ENCODE data around the gene CHSY3.

The CHSY3 gene

DNA sequence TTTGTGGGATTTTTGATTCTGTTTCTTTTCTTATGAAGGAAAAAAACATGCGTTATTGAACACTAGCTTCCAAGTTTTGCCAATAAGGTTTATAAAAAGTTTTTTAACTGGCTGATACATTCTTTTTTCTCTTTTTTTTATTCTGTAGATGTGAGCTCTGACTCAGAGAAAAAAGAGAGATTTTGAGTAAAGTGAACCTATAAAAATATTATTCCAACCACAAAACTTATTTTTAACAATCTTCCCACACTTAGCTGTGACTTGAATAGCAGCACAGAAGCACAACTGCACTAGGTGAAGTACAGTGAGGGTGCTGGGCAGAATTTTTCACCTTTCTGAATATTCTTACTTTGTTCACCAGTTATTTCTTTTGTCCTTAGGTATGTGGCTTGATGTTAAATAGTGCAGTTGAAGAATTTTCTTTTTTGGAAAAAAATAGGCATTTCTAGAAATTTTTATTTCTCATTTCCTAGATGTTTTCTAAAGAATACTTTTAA lies 41.6 kb downstream of the CHSY3 start:
- no peak for DNase-seq (ENCODE audit: low read depth)

DNA sequence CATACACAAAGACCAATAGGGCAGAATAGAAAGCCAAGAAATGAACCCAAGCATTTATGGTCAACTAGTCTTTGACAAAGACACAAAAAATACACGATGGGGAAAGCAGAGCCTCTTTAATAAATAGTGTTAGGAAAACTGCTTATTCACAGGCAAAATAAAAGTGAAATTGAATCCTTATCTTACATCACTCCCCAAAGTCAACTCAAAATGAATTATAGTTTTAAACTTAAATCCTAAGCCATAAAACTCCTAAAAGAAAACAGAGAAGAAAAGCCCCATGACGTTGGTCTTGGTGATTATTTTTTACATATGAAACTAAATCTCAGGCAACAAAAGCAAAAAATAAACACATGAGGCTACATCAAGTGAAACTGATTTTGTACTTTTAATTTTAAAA lies 46.8 kb downstream of the CHSY3 start:
- DNase-seq (ENCODE audit: low read depth), result no peak

DNA sequence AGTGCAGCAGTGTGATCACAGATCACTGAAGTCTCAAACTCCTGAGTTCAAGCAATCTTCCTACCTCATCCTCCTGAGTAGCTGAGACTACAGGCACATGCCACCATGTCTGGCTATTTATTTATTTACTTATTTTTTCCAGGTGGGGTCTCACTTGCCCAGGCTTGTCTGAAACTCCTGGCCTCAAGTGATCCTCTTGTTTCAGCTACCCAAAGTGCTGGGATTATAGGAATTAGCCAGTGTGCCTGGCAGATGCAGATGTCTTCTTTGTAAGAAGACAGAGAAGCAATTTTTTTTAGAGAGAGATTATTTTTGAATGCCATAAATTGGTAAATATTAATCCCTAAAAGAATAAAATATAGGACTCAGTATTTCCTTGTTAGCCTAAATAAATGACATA lies 54.3 kb downstream of the CHSY3 start:
- no peak for DNase-seq (ENCODE audit: low read depth)

DNA sequence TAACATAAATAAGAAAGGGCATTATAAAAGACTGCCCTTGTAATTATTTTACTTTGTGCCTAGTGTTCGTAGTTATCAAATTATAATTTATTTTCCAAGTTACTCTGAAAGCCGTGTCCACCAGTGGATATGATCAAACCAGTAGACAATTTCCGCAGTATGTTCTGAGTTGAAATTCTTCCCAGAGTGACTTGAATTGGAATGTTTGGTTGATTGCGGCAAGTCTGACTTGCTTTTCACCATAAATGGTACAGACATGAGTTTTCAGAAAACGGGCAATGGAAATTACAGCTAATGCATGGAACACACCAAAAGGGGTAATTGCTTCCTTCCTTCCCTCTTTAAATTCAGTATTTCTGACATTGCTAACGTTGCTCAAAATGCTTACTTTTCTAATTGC lies 56.6 kb downstream of the CHSY3 start:
- no peak for DNase-seq (ENCODE audit: low read depth)

DNA sequence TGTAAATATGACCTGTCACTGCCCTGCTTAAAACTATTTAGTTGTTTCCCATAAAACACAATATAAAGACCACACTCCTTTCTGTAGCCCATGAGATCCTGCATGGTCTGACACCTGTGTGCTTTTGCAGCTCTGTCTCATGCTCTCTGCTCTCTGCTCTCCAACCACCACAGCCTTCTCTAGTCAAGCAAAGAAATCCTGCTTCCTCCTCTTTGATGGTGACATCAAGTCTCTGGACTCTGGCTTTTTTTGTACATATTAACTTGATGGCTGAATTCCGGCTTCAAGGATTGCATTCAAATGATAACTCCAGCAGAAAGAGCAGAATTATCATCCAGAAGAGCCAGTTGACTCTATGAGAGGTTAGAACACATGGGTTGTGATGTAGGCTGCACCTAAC lies 58.2 kb downstream of the CHSY3 start:
- DNase-seq (ENCODE audit: low read depth), result no peak

DNA sequence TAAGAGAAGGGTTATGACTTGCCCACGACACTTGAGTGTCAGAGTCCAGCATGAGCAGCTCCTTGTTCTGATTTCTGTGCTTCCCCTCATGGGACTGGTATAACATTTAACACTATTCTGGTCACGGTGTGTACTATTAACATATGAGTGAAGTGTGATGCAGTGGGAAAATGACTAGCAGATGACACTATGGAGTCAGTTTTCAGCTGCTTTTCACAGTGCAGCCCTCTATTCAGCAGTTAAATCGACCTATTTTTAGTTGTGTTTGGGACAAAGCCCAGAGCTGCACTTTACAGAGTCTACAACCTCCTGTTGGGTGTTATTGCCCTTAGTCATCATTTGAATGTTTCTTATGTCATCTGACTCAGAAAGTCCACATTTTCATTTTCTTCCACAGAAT lies 59.1 kb downstream of the CHSY3 start:
- DNase-seq (ENCODE audit: low read depth), result no peak

DNA sequence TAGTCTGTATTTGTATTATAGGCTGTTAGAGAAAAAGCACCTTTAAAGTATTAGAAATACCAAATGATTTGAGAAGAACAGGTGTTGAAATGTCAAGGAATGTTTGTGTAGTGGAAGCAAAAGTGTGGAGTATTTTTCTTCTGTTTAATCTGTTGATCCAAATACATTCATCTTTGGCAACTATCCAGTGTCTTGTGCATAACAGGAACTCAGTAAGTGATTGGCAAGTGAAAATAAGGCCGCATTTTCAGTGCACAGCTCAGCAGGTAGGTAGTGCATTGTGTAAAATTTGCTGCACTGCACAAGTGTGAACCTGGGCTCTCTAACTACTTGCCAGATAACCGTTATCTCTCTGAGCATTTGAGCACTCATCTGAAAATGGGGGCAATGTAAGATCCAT lies 61.8 kb downstream of the CHSY3 start:
- no peak for DNase-seq (ENCODE audit: low read depth)

DNA sequence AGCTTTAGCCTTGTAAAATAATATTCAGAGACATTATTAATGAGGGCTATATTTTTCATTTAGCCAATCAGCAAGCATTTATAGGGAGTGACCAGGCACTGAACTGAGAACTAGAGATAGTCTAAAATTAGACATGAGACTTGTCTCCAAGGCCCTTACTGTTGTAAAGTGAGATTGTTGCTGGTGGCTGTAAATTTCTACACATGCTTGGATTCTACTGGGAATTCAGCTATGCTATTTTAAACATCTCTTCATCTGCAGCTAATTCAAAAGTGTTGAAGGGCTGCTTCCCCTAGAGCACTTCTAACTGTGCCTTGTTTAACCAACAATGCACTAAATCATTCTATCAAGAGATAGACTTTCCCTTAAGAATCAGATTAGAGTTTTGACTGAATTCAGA lies 67.4 kb downstream of the CHSY3 start:
- no peak for DNase-seq (ENCODE audit: low read depth)

DNA sequence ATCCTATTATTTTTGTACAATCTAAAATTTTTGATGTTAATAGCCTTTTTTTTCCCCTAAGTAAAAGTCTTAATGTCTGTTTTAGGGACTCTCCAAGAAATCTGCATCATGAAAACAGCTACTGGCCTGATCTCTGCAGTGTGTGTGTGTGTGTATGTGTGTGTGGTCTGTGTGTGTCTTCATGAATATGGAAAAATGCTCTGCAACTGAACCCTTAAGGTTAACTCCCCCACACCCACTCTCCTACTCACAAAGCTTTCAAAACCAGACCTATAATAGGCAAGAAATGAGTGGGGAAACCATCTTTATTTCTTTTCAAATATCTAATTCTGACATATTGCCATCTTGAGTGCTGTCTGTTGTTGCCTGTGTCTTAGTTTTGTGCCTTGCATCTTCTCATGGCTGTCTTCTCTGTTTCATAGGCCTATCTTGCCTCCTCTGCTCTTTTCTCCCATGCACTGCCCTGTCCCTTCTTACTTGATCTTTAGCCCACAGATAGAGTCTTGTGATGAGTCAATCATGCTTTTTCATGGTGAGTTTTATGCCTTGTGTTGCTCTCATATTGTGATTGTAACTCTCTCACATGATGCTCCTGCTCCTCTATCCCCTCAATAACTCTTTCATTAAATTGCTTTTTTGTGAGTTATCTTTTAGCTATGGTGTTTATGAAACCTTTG lies 68.3 kb downstream of the CHSY3 start:
- DNase-seq (ENCODE audit: low read depth), result no peak

DNA sequence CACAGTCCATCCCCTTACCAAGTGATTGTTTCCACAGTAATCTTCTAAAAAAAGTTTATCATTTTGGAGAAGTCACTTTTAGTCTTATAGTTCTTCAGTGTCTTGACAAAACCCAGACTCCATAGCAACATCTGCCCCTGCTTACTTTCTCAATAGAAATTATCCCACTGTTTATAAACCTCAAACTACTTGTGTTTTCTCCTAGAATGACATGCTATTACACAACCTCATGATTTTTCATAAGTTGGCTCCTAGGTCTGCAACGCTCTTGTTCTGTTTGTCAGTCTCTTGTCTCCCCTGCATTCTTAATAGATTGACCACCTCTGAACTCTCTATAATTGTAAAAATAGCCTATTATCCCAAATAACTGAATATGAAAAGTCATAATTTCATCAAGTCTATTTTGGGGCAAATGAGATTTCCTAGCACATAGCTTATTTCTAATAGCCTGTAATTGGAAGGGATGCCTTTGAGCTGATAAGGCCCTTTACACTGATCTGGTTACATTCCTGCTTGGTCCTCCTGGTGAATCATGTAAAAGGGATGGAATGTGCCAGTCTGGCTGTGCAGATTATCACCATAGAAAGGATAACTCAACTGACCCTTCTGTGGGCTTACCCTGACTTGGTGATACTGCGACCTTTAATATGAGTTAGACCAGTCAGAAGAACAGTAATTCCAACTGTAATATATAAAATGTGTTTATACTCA lies 69.6 kb downstream of the CHSY3 start:
- DNase-seq (ENCODE audit: low read depth), result no peak

DNA sequence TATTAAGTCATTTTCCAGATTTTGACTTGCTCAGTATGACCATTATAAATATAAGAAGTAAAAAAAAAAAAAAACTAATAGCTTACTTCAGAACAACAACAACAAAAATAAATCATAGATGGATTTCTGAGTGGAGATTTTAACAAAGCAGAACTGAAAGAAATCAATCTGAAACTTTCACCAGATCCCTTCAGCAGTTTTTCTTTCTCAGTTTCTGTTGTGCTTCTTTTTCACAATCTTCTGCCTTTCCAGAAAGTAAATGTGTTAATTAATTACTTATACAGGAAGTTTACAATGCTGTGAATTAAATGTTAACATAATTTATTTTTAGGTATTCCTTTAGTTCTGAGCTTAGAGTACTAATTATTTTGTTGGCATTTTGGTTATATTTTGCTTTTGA lies 73.5 kb downstream of the CHSY3 start:
- no peak for DNase-seq (ENCODE audit: low read depth)

DNA sequence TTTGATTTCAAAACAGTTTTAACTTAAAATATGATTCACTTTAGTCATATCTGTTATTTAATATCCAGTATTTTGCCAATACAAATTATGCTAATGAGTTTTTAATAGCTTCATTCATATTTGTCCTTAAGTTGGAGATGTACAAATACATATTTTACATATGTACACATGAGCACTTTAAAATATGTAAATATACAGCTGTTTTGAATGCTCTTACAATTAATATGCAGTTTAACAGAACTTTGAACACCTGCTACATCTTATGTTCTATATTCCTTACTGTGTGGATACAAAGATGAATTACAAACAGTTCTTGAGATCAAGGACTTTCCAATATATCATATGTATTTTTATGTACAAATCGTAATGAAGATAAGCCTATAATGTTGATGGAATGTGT lies 74.0 kb downstream of the CHSY3 start:
- no peak for DNase-seq (ENCODE audit: low read depth)

DNA sequence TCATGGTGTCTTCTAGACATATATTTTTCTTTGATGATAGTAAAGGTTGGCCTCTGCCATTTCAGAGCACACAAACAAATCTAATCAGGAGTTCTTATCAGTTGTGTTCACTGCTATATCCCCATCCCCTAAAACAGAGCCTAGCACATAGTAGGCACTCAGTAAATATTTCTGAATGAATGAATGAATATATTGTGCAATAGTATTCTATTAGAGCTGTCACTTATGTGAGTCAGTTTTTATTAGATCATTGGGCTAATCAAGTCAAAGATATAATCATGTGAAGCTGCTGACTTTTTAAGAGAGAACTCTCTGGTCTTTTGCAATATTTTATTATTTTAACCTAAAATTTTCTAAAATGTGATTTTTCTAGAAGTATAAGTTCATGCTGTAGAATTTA lies 84.2 kb downstream of the CHSY3 start:
- no peak for DNase-seq (ENCODE audit: low read depth)

DNA sequence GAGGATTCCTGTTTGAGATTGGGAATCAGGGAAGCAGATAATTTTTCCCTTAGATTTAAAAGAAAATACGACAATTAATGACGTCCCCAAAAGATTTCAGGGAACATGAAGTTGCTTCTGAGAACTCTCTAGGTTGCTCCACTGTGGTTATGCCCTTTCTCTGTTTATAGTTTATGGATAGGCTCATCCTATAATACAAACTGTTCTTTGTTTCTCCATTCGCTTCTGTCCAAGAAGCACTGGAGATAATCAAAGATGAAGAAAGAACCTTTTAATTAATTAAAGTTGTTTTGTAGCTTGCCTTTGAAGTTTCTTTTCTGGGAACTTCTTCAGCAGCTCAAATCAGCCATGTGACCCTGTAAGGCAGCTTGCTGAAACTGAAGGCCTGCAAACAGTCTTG lies 87.5 kb downstream of the CHSY3 start:
- no peak for DNase-seq (ENCODE audit: low read depth)

DNA sequence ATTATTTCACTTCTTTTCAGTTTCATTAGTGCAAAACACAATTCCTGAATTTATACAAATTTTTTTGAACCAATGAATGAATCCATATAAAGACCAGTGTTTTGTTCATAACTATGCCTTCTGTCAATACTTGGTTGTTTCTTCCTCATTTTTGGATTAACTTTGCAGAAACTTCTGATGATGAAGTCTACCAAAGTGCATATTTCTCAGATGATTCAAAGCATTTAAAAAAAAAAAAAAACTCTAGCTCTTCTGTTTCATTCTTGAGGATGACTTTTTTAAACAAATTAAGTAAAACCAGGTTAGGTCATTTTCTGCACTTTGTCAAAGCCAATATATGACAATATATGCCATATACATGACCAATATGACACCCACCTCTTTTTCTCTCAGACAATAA lies 92.6 kb downstream of the CHSY3 start:
- DNase-seq (ENCODE audit: low read depth), result no peak

DNA sequence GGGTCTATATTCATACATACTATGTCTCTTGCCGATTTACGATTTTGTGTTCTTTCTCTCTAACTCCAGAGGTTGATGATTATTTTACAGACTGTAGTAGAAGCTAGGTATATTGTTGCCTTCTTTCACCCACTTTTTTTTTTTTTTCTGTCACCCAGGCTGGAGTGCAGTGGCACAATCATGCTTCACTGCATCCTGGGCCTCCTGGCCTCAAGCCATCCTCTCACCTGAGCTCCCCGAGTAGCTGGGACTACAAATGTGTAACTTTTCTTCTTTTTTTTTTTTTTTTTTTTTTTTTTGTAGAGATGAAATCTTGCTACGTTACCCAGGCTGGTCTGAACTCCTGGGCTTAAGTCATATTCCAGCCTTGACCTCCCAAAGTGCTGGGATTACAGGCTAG lies 96.2 kb downstream of the CHSY3 start:
- no peak for DNase-seq (ENCODE audit: low read depth)

DNA sequence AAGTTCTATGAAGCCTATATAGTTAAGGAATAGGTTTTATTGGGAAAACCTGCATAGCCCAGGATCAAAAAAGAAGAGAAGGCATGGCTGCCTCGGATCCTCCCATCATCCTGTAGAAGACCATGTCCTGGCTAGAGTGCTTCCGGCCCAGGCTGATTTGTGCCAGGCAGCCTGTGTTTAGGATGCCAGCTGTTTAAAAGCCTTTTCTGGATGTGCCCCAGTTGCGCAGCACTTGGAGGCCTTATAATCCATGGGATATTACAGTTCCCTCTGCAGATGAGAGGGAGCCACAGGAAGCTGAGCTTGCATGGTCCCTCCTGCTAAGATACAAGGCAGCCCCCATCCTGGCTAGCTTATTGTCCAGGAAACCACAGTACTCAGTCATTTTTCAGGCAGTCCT lies 97.9 kb downstream of the CHSY3 start:
- no peak for DNase-seq (ENCODE audit: low read depth)

DNA sequence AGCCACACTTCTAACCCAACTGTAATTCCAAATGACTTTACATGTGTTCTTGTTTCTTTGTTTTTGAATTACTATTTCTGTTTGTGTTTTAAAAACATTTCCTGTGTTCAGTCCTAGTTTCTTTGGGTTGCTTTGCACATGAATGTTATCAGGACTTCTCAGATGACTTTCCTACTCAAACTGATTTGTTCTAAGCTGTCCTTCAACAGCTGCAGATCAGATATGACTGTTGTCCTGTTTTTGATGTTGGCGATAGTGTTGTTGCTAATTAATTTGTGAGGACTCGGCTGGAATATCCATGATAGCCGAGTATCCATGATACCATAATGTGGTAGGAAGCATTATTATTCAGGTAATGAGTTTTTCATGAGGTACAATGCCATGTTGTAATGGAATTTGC lies 98.6 kb downstream of the CHSY3 start:
- DNase-seq (ENCODE audit: low read depth), result no peak

DNA sequence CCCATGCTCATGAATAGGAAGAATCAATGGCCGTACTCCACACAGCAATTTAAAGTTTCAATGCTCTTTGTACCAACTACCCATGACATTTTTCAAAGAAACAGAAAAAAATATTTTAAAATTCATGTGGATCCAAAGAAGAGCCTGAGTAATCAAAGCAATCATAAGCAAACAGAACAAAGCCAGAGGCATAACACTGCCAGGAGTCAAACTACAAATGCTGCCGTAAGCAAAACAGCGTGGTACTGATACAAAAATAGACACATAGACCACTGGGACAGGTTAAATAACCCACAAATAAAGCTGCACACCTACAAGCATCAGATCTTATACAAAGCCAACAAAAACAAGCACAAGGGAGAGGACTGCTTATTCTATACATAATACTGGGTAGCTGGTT lies 107.7 kb downstream of the CHSY3 start:
- no peak for DNase-seq (ENCODE audit: low read depth)

DNA sequence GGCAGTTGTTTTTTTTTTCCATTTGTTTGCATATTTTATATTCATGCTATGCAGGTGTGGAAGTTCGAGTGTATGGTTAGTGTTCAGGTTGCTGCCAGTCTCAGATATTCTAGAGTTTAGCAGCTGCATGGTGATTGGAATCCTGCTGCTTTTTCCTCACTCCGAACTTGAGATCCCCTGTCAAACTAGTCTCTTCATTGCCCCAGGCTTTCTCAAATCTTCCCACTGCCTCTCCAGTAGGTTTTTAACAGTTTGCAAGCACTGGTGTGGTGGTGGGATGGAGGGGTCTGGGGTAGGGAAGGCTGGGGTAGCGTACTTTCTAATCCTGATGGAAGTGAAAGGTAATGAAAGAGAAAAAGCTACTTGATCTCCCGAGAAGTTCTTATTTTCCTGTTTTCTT lies 112.9 kb downstream of the CHSY3 start:
- DNase-seq (ENCODE audit: low read depth), result no peak

DNA sequence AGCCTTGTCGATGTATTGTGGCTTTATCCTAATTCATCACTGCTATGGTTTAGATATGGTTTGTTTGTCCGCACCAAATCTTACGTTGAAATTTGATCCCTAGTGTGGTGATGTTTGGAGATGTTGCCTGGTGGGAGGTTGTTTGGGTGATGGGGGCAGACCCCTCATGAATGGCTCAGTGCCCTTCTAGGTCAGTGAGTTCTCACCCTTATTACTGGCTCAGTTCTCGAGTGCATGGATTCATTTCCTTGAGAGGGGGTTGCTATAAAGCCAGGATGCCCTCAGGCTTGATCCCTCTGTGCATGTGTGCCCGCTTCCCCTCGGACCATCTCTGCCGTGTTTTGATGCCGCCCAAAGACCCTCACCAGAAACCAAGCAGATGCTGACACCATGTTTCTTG lies 114.4 kb downstream of the CHSY3 start:
- no peak for DNase-seq (ENCODE audit: low read depth)

DNA sequence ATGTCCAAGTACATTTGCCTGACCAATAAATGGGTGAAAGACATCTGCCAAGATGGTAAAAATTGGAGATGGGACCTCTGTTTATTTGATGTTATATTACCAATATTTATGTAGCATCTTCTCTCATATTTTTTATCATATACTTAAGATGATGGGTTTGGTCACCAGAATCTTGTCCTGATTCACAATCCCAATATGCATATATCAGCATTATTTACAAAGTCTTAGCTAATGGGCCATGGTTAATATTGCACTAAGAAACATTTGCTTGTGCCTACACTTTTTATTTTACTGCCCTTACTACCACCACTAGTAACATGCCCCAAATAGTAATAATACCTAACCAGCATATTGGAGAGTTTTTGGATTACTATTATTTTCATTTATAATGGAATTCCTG lies 116.7 kb downstream of the CHSY3 start:
- no peak for DNase-seq (ENCODE audit: low read depth)

DNA sequence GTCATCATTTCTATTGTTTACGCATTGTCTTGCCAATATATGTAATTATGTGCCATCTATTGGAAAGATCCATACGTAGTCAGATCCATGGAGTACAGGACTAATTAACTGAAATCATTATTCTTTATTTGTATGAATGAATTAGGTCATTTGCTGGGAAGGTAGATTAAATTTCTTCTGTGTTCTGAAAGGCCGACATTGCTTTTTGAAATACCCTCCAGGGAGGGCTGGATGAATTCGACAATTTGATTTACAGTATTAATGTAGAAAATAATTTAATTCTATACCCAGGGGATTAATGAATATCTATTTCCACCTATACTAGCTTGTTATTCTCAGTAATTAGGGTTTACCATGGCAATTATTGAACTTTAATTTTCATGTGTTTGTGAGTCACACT lies 117.6 kb downstream of the CHSY3 start:
- DNase-seq (ENCODE audit: low read depth), result no peak

DNA sequence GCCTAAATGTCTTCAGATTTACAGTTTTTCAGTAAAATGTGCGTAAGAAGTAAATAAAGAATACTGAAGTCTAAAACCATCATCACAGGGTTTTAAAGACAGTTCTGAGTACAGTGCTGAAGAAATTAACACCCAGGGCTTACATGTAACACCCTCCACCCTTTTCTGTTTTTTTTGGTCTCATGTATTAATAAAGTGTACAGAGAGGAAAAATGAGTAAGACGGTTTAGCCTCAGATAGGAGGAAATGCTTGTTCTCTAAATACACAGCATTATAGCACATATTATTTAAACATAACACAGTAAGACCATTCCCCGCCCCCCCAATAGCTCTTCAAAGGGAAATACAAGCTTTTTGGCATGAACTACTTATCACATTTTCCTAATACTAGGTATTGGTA lies 119.3 kb downstream of the CHSY3 start:
- no peak for DNase-seq (ENCODE audit: low read depth)

All from stimulated activated CD8-positive, alpha-beta memory T cell treated with anti-CD3 and anti-CD28 coated beads, Interleukin-7, amount 100 ng/mL, for 24 hours (primary cell).